GM12801 (cell line): ENCODE data around the gene RPS3A.

ENCODE experiments used
- TF ChIP-seq, protein P1 (sequence below): IDR thresholded peaks from one replicate; pipeline ENCODE4 v1.5.1; 2011; ENCODE audit warnings: control low read depth; ENCODE audit not compliant: insufficient read length; ENCODE audit errors: extremely low read depth

RPS3A gene

GRCh38 chr4:151103758-151104157, 4.3 kb downstream of the RPS3A start:
- TF ChIP-seq, protein P1, sequence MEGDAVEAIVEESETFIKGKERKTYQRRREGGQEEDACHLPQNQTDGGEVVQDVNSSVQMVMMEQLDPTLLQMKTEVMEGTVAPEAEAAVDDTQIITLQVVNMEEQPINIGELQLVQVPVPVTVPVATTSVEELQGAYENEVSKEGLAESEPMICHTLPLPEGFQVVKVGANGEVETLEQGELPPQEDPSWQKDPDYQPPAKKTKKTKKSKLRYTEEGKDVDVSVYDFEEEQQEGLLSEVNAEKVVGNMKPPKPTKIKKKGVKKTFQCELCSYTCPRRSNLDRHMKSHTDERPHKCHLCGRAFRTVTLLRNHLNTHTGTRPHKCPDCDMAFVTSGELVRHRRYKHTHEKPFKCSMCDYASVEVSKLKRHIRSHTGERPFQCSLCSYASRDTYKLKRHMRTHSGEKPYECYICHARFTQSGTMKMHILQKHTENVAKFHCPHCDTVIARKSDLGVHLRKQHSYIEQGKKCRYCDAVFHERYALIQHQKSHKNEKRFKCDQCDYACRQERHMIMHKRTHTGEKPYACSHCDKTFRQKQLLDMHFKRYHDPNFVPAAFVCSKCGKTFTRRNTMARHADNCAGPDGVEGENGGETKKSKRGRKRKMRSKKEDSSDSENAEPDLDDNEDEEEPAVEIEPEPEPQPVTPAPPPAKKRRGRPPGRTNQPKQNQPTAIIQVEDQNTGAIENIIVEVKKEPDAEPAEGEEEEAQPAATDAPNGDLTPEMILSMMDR, result no peak

DNA sequence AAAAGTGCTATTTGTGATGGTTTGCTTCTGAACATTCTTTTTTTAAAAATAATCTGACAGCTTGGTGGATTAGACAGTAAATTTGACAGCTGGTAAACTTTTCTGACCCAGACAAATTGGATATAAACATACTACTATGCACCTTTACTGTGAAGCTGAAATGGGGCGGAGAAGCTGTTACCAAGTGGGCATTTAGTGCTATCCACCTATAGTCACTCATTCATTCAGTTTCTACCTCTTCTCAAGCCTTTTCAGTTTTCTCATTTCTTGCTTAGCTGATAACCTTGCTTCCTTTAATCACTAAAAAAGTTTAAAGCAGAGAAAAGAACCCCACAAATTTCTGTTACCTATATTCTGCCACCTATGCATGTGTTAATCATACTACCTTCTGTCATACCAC, 5.2 kb downstream of the RPS3A start:
- TF ChIP-seq, protein P1, result no peak

DNA sequence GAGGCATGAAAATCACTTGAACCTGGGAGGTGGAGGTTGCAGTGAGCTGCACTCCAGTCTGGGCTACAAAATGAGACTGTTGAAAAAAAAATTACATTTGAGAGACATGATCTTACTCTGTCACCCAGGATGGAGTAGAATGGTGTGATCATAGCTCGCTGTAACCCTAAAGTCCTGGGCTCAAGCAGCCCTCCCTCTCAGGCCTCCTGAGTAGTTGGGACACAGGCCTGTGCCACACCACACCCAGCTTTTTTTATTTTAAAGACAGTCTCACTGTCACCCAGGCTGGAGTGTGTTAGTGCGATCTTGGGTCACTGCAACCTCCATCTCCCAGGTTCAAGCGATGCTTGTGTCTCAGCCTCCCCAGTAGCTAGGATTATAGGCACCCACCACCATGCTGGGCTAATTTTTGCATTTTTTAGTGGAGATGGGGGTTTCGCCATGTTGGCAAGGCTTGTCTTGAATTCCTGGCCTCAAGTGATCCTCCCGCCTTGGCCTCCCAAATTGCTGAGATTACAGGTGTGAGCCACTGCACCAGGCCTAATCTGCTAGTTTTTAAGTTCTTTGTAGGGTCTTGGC, 6.1 kb downstream of the RPS3A start:
- TF ChIP-seq, protein P1, result no peak

GRCh38 chr4:151107063-151107462, 7.6 kb downstream of the RPS3A start:
- TF ChIP-seq, protein P1, result no peak

DNA sequence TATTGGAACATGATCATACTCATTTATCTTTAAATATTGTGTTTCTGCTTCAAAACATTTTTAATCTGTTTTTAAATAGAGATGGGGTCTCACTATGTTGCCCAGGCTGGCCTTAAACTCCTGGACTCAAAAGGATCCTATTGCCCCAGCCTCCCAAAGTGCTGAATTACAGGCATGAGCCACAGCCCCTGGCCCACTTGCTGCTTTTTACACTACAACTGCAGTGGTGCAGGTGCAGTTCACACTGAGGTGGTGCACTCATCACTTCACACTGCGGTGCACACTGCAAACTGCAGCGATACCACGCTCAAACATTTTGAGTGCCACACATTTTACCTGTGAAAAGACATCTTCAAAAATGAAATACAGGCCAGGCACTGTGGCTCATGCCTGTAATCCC, 10.8 kb downstream of the RPS3A start:
- TF ChIP-seq, protein P1, result no peak

DNA sequence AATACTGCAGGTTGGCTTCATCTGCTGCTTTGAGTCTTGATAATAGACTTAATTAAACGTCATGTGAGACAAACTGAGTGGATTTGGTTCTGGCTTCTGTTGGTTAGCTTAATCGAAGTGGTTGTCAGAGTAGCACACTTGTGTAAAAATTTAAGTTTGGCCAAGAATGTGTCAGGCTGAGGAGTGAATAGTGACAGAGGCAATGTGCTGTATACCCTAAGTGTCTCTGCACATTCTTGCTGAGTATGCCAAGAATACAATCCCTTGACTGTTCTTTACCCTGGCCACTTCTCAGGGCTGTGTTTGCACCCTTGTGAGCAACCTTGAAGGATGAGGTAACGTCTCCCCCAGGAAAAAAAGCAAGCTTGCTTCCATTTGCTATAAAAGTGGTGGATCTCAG, 14.9 kb downstream of the RPS3A start:
- TF ChIP-seq, protein P1, result no peak

- TF ChIP-seq, protein P1, result no peak
Measured at GRCh38 chr4:151114986-151115385, 15.6 kb downstream of the RPS3A start.
